Measurements from ENCODE around the gene ADAMTS7. TPM values are rescaled to one million over a fixed set of nuclear protein-coding genes. Genes with fewer than 3 reads are reported as not detected.

ADAMTS7 gene
- total and polyA plus RNA-seq, 2 of the 8 experiments (the other 6 are each of a cell fraction or from before 2014, with no cell fraction given): 27.9 to 45.2 TPM

- H2BK120ac ChIP-seq (replicated peaks; ENCODE audit: low read depth, low read length): no peak overlapping the region
- no peak overlapping the region for H2BK12ac ChIP-seq (ENCODE audit: low read depth, low read length)
- ChIA-PET POLR2A (ENCODE audit: partially characterized antibody) (no interaction called here), CTCF (ENCODE audit: partially characterized antibody) (interaction anchor here (1.0 to 3.1 kb wide), 9 partner anchors 8 to 115 kb away, joined by 3 to 13 read pairs (median 5); partner anchors contain the start of gene CHRNA3)
- DNase-seq (ENCODE audit: low read depth in 1 of 2, low spot score in 2 of 2): no peak
- H4K91ac ChIP-seq (replicated peaks; ENCODE audit: insufficient read length, low read length): no peak overlapping the region
- H2BK5ac ChIP-seq (ENCODE audit: low read depth, low read length): no peak overlapping the region
- FAIRE-seq: no peak
- no peak overlapping the region for H4K5ac ChIP-seq (ENCODE audit: insufficient read length, low read depth, low read length)
- no peak overlapping the region for H2AK5ac ChIP-seq (ENCODE audit: low read depth, low read length)
- no peak overlapping the region for H3K27ac ChIP-seq (ENCODE audit: low read depth, low read length)
- H2AFZ ChIP-seq (ENCODE audit: low read length): no peak overlapping the region
- no peaks in the 10 kb centered on the region; a peak in 1 of 7 replicates for H3K4me1 ChIP-seq (replicated peaks in 1 of 4; ENCODE audit: control insufficient read depth in 3 of 4, insufficient read depth in 4 of 4, low read length in 3 of 4)
- no peaks in the 10 kb centered on the region for H3K79me2 ChIP-seq (ENCODE audit: control insufficient read depth in 1 of 2, insufficient read depth in 2 of 2, low read length in 2 of 2)
- no peak overlapping the region; a peak in 1 of 7 replicates for H3K9ac ChIP-seq (replicated peaks in 1 of 4; ENCODE audit: extremely low read depth in 1 of 4, low read depth in 3 of 4, low read length in 3 of 4)
- H3K18ac ChIP-seq (ENCODE audit: extremely low read depth, low read length): no peak overlapping the region
- H2BK20ac ChIP-seq (ENCODE audit: low read length): no peak overlapping the region
- H3K36me3 ChIP-seq (ENCODE audit: control insufficient read depth in 2 of 4, insufficient read depth in 4 of 4, low read length in 3 of 4): no peaks in the 10 kb centered on the region
- H3K4ac ChIP-seq (replicated peaks; ENCODE audit: insufficient read length, low read depth, low read length): no peak overlapping the region
- H3K79me1 ChIP-seq (ENCODE audit: low read depth, low read length): no peaks in the 10 kb centered on the region
- no peak overlapping the region for H3K4me3 ChIP-seq (ENCODE audit: extremely low read depth in 1 of 4, insufficient read depth in 2 of 4, low read depth in 3 of 4, low read length in 4 of 4)
- H3K4me2 ChIP-seq (ENCODE audit: insufficient read depth in 1 of 2, low read depth in 2 of 2, low read length in 2 of 2): no peak overlapping the region
- H3K23ac ChIP-seq (ENCODE audit: insufficient read length): no peak overlapping the region
- no peak overlapping the region for H3K56ac ChIP-seq (replicated peaks; ENCODE audit: insufficient read length, low read depth, low read length)
- H4K20me1 ChIP-seq (replicated peaks in 1 of 2; ENCODE audit: control insufficient read depth in 1 of 2, insufficient read depth in 2 of 2, low read length in 2 of 2): no peaks in the 10 kb centered on the region
- H3K23me2 ChIP-seq (ENCODE audit: low read depth, low read length): no peaks in the 10 kb centered on the region
- H2BK15ac ChIP-seq (ENCODE audit: low read length): 0 out of 2 replicates have a peak overlapping the region, but pooled peaks have one; percentile 97
- 88% methylated on average over 8 of the region's 8 CpGs; no CpG with 5 or more reads in 1 of the 2 experiments for WGBS, 2 experiments (ENCODE audit: extremely low coverage in 1 of 2, insufficient coverage in 1 of 2, insufficient read length in 1 of 2, insufficient replicate concordance in 2 of 2, low coverage in 1 of 2, low lambda C conversion rate in 2 of 2, missing lambda C conversion rate in 1 of 2)
- no peaks in the 10 kb centered on the region for H3K9me3 ChIP-seq (ENCODE audit: insufficient read depth in 2 of 2, low read depth in 1 of 2, low read length in 1 of 2)
- H3K14ac ChIP-seq (ENCODE audit: insufficient read length): no peak overlapping the region
- H3K27me3 ChIP-seq (replicated peaks in 1 of 4; ENCODE audit: control insufficient read depth in 3 of 4, extremely low read depth in 1 of 4, insufficient read depth in 3 of 4, low read length in 3 of 4): no peaks in the 10 kb centered on the region; a peak in 1 of 7 replicates
- peak overlapping the region; percentile 11; the same call in 1 of the 2 replicates for H4K8ac ChIP-seq (ENCODE audit: extremely low read depth, insufficient read depth, low read length)
- TF ChIP-seq, protein P1, sequence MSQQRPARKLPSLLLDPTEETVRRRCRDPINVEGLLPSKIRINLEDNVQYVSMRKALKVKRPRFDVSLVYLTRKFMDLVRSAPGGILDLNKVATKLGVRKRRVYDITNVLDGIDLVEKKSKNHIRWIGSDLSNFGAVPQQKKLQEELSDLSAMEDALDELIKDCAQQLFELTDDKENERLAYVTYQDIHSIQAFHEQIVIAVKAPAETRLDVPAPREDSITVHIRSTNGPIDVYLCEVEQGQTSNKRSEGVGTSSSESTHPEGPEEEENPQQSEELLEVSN (IDR thresholded peaks at IDR 0.05): no peak
- TF ChIP-seq SAP30 (IDR thresholded peaks at IDR 0.05; ENCODE audit: insufficient read depth, insufficient replicate concordance, low read length) (no peak), HDAC6 (IDR thresholded peaks at IDR 0.05; ENCODE audit: low read depth, low read length) (no peak), CHD1 (IDR thresholded peaks at IDR 0.05; ENCODE audit: low read depth, low read length) (no peak)
These were observed 76.7 kb downstream of the ADAMTS7 start for GRCh38 chr15:78734451-78735064.

Measured in H1 (cell line).